SK-N-SH treated with all-trans-retinoic acid at 6 μM for 48 hours (cell line): ENCODE measurements around the gene PRUNE2.

ENCODE experiments used
- CREB5 ChIP-seq: fragments of 250-450 bp; sonication (Bioruptor Pico); IDR thresholded peaks from 2 replicates; pipeline ENCODE4 v1.5.1; 2020; ENCODE audit warnings: low read depth, mild to moderate bottlenecking, moderate library complexity
- CSRNP3 ChIP-seq: fragments of 250-450 bp; sonication (Bioruptor Pico); IDR thresholded peaks from 2 replicates; pipeline ENCODE4 v1.5.1; 2021; ENCODE audit warnings: mild to moderate bottlenecking, moderate library complexity
- ESRRG ChIP-seq: fragments of 250-450 bp; sonication (Bioruptor Pico); IDR thresholded peaks from 2 replicates; pipeline ENCODE4 v1.6.1; 2021; ENCODE audit warnings: mild to moderate bottlenecking
- GLIS3 ChIP-seq: fragments of 250-450 bp; sonication (Bioruptor Pico); IDR thresholded peaks from 2 replicates; pipeline ENCODE4 v1.5.0; 2020; ENCODE audit warnings: mild to moderate bottlenecking, moderate library complexity
- ISL1 ChIP-seq: fragments of 250-450 bp; sonication (Bioruptor Pico); IDR thresholded peaks from 2 replicates; pipeline ENCODE4 v2.1.2; 2022; ENCODE audit warnings: mild to moderate bottlenecking, moderate library complexity
- OSR1 ChIP-seq: fragments of 250-450 bp; sonication (Bioruptor Pico); IDR thresholded peaks from 2 replicates; pipeline ENCODE4 v1.8.0; 2022; ENCODE audit warnings: moderate library complexity, mild to moderate bottlenecking, inconsistent platforms
- TCF4 ChIP-seq: fragments of 250-450 bp; sonication (Bioruptor Pico); IDR thresholded peaks from 2 replicates; pipeline ENCODE4 v1.8.0; 2021; ENCODE audit warnings: mild to moderate bottlenecking, moderate library complexity, borderline replicate concordance
- ZC3H10 ChIP-seq: fragments of 250-450 bp; sonication (Bioruptor Pico); IDR thresholded peaks from 2 replicates; pipeline ENCODE4 v1.5.1; 2021; ENCODE audit warnings: mild to moderate bottlenecking, moderate library complexity

DNA sequence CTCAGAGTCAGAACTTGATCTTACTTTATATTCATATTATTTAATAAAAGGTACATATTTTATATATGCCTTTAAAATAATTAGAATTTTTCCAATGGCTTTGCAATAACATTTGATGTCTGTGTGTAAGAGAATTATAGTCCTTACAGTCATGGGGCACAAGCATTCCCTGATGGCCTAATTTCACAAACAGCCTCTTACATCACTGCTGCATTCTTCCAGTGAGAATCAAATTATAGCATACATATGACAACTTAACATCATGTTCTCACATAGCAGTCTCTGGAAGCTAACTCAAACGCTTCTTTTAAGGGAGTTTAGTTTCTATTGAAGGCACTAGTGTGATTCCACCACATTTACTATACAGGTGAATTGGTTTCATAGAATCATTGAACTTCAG, 15.3 kb upstream of the PRUNE2 start:
- TF ChIP-seq CSRNP3 (CRISPR knock-in tag) (no peak), ESRRG (CRISPR knock-in tag) (no peak), ISL1 (CRISPR knock-in tag) (0 out of 2 replicates have a peak, but pooled peaks have one; percentile 22), GLIS3 (CRISPR knock-in tag) (no peak), ZC3H10 (CRISPR knock-in tag) (no peak), TCF4 (CRISPR knock-in tag) (no peak), OSR1 (CRISPR knock-in tag) (no peak), CREB5 (no peak)
